KMS-11 (cell line): Measurements from ENCODE around the gene DNAJC1.

Source experiments
- H2AFZ ChIP-seq: fragments of 200-600 bp; sonication (generic); 2 replicates; pipeline ENCODE4 v1.6.1; 2016; ENCODE audit warnings: antibody characterized with exemption, mixed run types, low read depth
- H3K27ac ChIP-seq: fragments of 200-600 bp; sonication (generic); 2 replicates; pipeline ENCODE4 v1.6.1; 2016; ENCODE audit warnings: mild to moderate bottlenecking, mixed run types
- H3K27me3 ChIP-seq: fragments of 200-600 bp; sonication (generic); 2 replicates; pipeline ENCODE4 v1.6.1; 2017; ENCODE audit warnings: mild to moderate bottlenecking, low read depth, mixed run types, moderate library complexity; ENCODE audit not compliant: insufficient read depth
- H3K36me3 ChIP-seq: fragments of 200-600 bp; sonication (generic); 2 replicates; pipeline ENCODE4 v1.6.1; 2017; ENCODE audit warnings: mild to moderate bottlenecking, mixed run types; ENCODE audit not compliant: insufficient read depth
- H3K4me1 ChIP-seq: fragments of 200-600 bp; sonication (generic); 2 replicates; pipeline ENCODE4 v1.6.1; 2016; ENCODE audit warnings: mild to moderate bottlenecking, low read depth, mixed run types; ENCODE audit not compliant: poor library complexity, severe bottlenecking
- H3K4me2 ChIP-seq: fragments of 200-600 bp; sonication (generic); 2 replicates; pipeline ENCODE4 v1.7.0; 2016; ENCODE audit warnings: mild to moderate bottlenecking, mixed run types
- H3K4me3 ChIP-seq: fragments of 200-600 bp; sonication (generic); IDR thresholded peaks from 2 replicates; pipeline ENCODE4 v1.6.1; 2017; ENCODE audit warnings: low read depth, low read length, mixed read lengths; ENCODE audit not compliant: insufficient read depth
- H3K79me2 ChIP-seq: fragments of 200-600 bp; sonication (generic); 2 replicates; pipeline ENCODE4 v1.6.1; 2016; ENCODE audit warnings: low read depth, mixed run types; ENCODE audit not compliant: insufficient read depth
- H3K9ac ChIP-seq: fragments of 200-600 bp; sonication (generic); 2 replicates; pipeline ENCODE4 v1.6.1; 2016; ENCODE audit warnings: mild to moderate bottlenecking, mixed run types
- H4K20me1 ChIP-seq: fragments of 200-600 bp; sonication (generic); 2 replicates; pipeline ENCODE4 v1.6.1; 2016; ENCODE audit warnings: mild to moderate bottlenecking, mixed run types; ENCODE audit not compliant: insufficient read depth
- TF ChIP-seq, protein P1 (sequence below): fragments of 200-600 bp; sonication (generic); conservative IDR thresholded peaks from 2 replicates; pipeline ENCODE4 v1.6.1; 2017; ENCODE audit warnings: low read depth, mild to moderate bottlenecking, antibody characterized with exemption, low read length, moderate library complexity, mixed read lengths

DNAJC1 gene

DNA sequence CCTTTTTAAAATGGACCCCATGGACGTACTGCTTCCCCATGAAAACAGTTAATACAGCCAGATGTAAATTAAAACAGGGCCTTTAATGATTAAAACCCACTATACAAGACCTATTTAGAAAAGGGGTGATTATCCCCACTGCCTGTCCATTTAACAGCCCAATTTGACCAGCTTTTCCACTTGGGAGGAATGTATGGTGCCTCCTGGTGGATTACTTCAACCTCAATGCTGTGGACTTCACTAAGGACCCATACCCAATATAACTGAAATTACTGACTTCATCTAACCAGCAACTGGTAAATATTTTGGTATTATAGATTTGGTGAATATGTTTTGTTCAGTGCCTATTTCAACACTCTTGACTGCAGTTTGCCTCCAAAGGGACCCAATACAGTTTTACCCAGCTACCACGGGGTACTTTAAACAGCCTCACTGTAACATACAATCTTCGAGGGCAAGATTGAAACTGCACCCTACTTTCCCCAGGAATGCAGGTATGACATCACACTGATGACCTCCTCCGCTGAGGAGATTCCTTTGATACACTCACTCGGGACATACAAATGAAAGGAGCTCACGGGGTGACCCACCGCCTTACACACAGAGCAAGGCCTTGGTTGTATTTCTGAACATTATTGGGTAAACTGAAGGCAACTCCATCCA lies 192.8 kb downstream of the DNAJC1 start:
- H4K20me1 ChIP-seq = no peaks in the 10 kb centered on the region
- H3K9ac ChIP-seq = no peak overlapping the region
- TF ChIP-seq, protein P1, sequence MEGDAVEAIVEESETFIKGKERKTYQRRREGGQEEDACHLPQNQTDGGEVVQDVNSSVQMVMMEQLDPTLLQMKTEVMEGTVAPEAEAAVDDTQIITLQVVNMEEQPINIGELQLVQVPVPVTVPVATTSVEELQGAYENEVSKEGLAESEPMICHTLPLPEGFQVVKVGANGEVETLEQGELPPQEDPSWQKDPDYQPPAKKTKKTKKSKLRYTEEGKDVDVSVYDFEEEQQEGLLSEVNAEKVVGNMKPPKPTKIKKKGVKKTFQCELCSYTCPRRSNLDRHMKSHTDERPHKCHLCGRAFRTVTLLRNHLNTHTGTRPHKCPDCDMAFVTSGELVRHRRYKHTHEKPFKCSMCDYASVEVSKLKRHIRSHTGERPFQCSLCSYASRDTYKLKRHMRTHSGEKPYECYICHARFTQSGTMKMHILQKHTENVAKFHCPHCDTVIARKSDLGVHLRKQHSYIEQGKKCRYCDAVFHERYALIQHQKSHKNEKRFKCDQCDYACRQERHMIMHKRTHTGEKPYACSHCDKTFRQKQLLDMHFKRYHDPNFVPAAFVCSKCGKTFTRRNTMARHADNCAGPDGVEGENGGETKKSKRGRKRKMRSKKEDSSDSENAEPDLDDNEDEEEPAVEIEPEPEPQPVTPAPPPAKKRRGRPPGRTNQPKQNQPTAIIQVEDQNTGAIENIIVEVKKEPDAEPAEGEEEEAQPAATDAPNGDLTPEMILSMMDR = no peak
- no peak overlapping the region for H3K4me3 ChIP-seq
- H3K4me1 ChIP-seq = peaks cover 11% of the 10 kb centered on the region
- H3K4me2 ChIP-seq = no peak overlapping the region
- no peak overlapping the region for H2AFZ ChIP-seq
- no peaks in the 10 kb centered on the region for H3K79me2 ChIP-seq
- H3K27ac ChIP-seq = no peak overlapping the region
- H3K36me3 ChIP-seq = no peaks in the 10 kb centered on the region
- no peaks in the 10 kb centered on the region for H3K27me3 ChIP-seq

DNA sequence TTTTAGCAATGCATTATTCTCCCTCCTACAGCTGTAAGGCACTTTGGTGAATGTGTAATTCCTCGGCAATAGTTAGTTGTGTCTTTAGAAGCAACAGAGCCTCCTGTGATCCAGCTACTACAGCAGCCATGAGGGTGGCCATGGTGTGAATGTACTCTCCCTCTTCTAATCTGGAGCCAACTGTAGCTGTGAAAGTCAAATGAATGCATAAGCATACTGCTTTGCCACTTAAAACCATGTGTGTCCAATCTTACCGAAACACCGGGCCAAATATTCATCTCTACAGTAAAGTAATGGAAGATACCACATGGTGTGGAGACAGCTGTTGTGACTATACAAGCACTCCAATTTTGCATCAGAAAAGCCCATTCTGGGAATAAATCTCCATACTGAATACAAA lies 195.0 kb downstream of the DNAJC1 start:
- no peak overlapping the region for H3K9ac ChIP-seq
- H4K20me1 ChIP-seq = no peaks in the 10 kb centered on the region
- no peak overlapping the region for H2AFZ ChIP-seq
- TF ChIP-seq, protein P1 = no peak
- no peaks in the 10 kb centered on the region for H3K79me2 ChIP-seq
- H3K4me2 ChIP-seq = no peak overlapping the region
- no peak overlapping the region for H3K4me3 ChIP-seq
- no peak overlapping the region for H3K27ac ChIP-seq
- no peaks in the 10 kb centered on the region for H3K27me3 ChIP-seq
- H3K4me1 ChIP-seq = peaks cover 11% of the 10 kb centered on the region
- H3K36me3 ChIP-seq = no peaks in the 10 kb centered on the region

DNA sequence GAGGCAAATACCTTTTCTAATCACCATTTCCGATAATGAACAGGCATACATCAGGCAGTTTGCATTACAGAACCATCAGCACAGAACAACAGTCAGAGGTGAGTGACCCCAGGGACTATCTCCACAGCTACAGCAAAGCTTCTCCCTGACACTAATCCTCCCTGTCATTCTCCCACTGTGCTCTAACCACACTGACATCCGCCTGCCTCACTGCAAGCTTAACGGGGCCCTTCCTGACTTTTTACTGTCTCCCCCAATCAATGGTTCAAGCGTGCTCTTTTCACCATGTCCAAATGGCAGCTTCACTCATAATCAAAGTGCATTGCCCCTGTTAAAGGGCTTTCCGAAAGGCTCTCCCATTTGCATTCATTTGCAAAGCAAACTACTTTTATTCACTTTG lies 196.3 kb downstream of the DNAJC1 start:
- Histone ChIP-seq H2AFZ (no peak overlapping the region), H3K27ac (no peak overlapping the region)

DNA sequence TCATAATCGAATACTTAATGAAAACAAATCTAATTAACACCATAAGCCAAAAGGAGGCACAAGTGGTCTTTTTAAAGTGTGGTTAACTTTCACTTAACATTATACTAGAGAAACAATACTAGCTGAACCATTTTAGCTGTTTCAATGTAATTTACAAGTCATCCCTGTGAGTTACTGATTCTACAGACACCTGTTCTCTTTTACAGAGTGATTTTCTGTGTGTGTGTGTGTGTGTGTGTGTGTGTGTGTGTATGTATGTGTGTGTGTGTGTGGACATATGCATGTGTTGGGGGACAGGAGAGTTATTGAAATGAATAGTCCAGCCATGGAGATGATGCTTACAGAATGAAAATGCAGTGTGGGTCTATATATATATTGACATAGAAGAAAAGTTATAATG lies 200.2 kb downstream of the DNAJC1 start:
- H2AFZ ChIP-seq = no peak overlapping the region
- no peak overlapping the region for H3K9ac ChIP-seq
- no peak overlapping the region for H3K27ac ChIP-seq
- H3K79me2 ChIP-seq = no peaks in the 10 kb centered on the region
- TF ChIP-seq, protein P1 = no peak
- no peaks in the 10 kb centered on the region for H3K36me3 ChIP-seq
- no peak overlapping the region for H3K4me3 ChIP-seq
- no peak overlapping the region for H3K4me2 ChIP-seq
- no peaks in the 10 kb centered on the region for H3K4me1 ChIP-seq
- H3K27me3 ChIP-seq = no peaks in the 10 kb centered on the region
- no peaks in the 10 kb centered on the region for H4K20me1 ChIP-seq

More for the DNA sequence above, 196.3 kb downstream of the DNAJC1 start:
- Histone ChIP-seq H3K4me3 (no peak overlapping the region), H3K27me3 (no peaks in the 10 kb centered on the region), H3K4me1 (peaks cover 11% of the 10 kb centered on the region), H3K4me2 (no peak overlapping the region), H3K9ac (no peak overlapping the region), H3K36me3 (no peaks in the 10 kb centered on the region), H4K20me1 (no peaks in the 10 kb centered on the region), H3K79me2 (no peaks in the 10 kb centered on the region)
- TF ChIP-seq, protein P1 = no peak
